Measurements from ENCODE around the gene CD96. TPM values are rescaled to one million over a fixed set of nuclear protein-coding genes. Genes with fewer than 3 reads are reported as not detected.
A peak's percentile ranks its signal among the peaks of the same experiment; 100 is the strongest.
"Not testable (repeated sequence)": the region's sequence is repeated elsewhere in the genome, so short reads cannot be mapped to it uniquely, and the experiment has no call there.

Gene CD96
- total RNA-seq, 1 experiment from 2014 or later: 0.59 TPM

- Histone ChIP-seq H3K4me3 (ENCODE audit: low read depth, low read length) (no peak overlapping the region), H3K27me3 (replicated peaks; ENCODE audit: control insufficient read depth, insufficient read depth, low read length) (no peaks in the 10 kb centered on the region), H3K4me1 (peaks cover 5% of the 10 kb centered on the region; the same call in 1 of the 2 replicates), H3K36me3 (ENCODE audit: control insufficient read depth, insufficient read depth, low read length) (no peaks in the 10 kb centered on the region), H3K9me3 (no peaks in the 10 kb centered on the region)
- no peak for DNase-seq
- Mint-ChIP-seq H3K4me1 (ENCODE audit: low read depth, unreplicated experiment) (no peaks in the 10 kb centered on the region), H3K36me3 (ENCODE audit: insufficient read depth, unreplicated experiment) (no peaks in the 10 kb centered on the region), H3K4me3 (ENCODE audit: unreplicated experiment) (no peak overlapping the region), H3K27me3 (ENCODE audit: insufficient read depth, unreplicated experiment) (no peaks in the 10 kb centered on the region), H3K27ac (ENCODE audit: unreplicated experiment) (no peak overlapping the region), H3K9me3 (ENCODE audit: unreplicated experiment) (no peaks in the 10 kb centered on the region)
- CTCF ChIA-PET: no interaction called here
- TF ChIP-seq CTCF (IDR thresholded peaks at IDR 0.05; ENCODE audit: insufficient read depth in 1 of 2, low read depth in 1 of 2, low read length in 1 of 2, severe bottlenecking in 1 of 2, unreplicated experiment in 1 of 2): no peak
- BruUV-seq (replicated peaks): no TSS peak
- POLR2A ChIA-PET: no interaction called here
- intact Hi-C loops (cut with micrococcal nuclease; ENCODE audit: unreplicated experiment): no loop called here
These were observed 6.1 kb downstream of the CD96 start for GRCh38 chr3:111548092-111548491.

GRCh38 chr3:111548756-111549155 is 6.8 kb downstream of the CD96 start:
- H3K4me3 ChIP-seq (ENCODE audit: low read depth, low read length): no peak overlapping the region
- Mint-ChIP-seq H3K27me3 (ENCODE audit: insufficient read depth, unreplicated experiment) (no peaks in the 10 kb centered on the region), H3K36me3 (ENCODE audit: insufficient read depth, unreplicated experiment) (no peaks in the 10 kb centered on the region), H3K9me3 (ENCODE audit: unreplicated experiment) (peaks cover 2% of the 10 kb centered on the region), H3K27ac (ENCODE audit: unreplicated experiment) (no peak overlapping the region), H3K4me3 (ENCODE audit: unreplicated experiment) (no peak overlapping the region), H3K4me1 (ENCODE audit: low read depth, unreplicated experiment) (no peaks in the 10 kb centered on the region)
- no peaks in the 10 kb centered on the region for H3K9me3 ChIP-seq
- H3K36me3 ChIP-seq (ENCODE audit: control insufficient read depth, insufficient read depth, low read length): no peaks in the 10 kb centered on the region
- POLR2A ChIA-PET: no interaction called here
- TF ChIP-seq CTCF (IDR thresholded peaks at IDR 0.05; ENCODE audit: insufficient read depth in 1 of 2, low read depth in 1 of 2, low read length in 1 of 2, severe bottlenecking in 1 of 2, unreplicated experiment in 1 of 2): no peak
- H3K27me3 ChIP-seq (replicated peaks; ENCODE audit: control insufficient read depth, insufficient read depth, low read length): no peaks in the 10 kb centered on the region
- intact Hi-C loops (cut with micrococcal nuclease; ENCODE audit: unreplicated experiment): no loop called here
- peaks cover 5% of the 10 kb centered on the region; the same call in 1 of the 2 replicates for H3K4me1 ChIP-seq
- no TSS peak for BruUV-seq (replicated peaks)
- CTCF ChIA-PET: no interaction called here
- DNase-seq: no peak

- Mint-ChIP-seq H3K27ac (ENCODE audit: unreplicated experiment) (peak overlapping the region; percentile 89), H3K4me3 (ENCODE audit: unreplicated experiment) (peak overlapping the region; percentile 81)
- POLR2A ChIA-PET; H3K4me1 ChIP-seq; H3K36me3 Mint-ChIP-seq (ENCODE audit: insufficient read depth, unreplicated experiment); H3K36me3 ChIP-seq (ENCODE audit: control insufficient read depth, insufficient read depth, low read length); H3K9me3 ChIP-seq; H3K27me3 Mint-ChIP-seq (ENCODE audit: insufficient read depth, unreplicated experiment); H3K4me1 Mint-ChIP-seq (ENCODE audit: low read depth, unreplicated experiment); H3K9me3 Mint-ChIP-seq (ENCODE audit: unreplicated experiment); CTCF ChIA-PET; H3K27me3 ChIP-seq (replicated peaks; ENCODE audit: control insufficient read depth, insufficient read depth, low read length); intact Hi-C loops (cut with micrococcal nuclease; ENCODE audit: unreplicated experiment): not testable (repeated sequence)
- BruUV-seq (replicated peaks): TSS peak; percentile 80
- peak overlapping the region; percentile 32 for H3K4me3 ChIP-seq (ENCODE audit: low read depth, low read length)
- peak; percentile 70 to 79 for DNase-seq
These were observed 19.9 kb downstream of the CD96 start for GRCh38 chr3:111561902-111562301.

GRCh38 chr3:111566844-111567243 is 24.8 kb downstream of the CD96 start:
- intact Hi-C loops (cut with micrococcal nuclease; ENCODE audit: unreplicated experiment): no loop called here
- ChIA-PET POLR2A (no interaction called here), CTCF (no interaction called here)
- H3K36me3 ChIP-seq (ENCODE audit: control insufficient read depth, insufficient read depth, low read length): no peaks in the 10 kb centered on the region
- no peaks in the 10 kb centered on the region for H3K9me3 Mint-ChIP-seq (ENCODE audit: unreplicated experiment)
- H3K4me3 ChIP-seq (ENCODE audit: low read depth, low read length): no peak overlapping the region
- H3K4me3 Mint-ChIP-seq (ENCODE audit: unreplicated experiment): no peak overlapping the region
- H3K36me3 Mint-ChIP-seq (ENCODE audit: insufficient read depth, unreplicated experiment): no peaks in the 10 kb centered on the region
- H3K27ac Mint-ChIP-seq (ENCODE audit: unreplicated experiment): no peak overlapping the region
- no peak for TF ChIP-seq CTCF (IDR thresholded peaks at IDR 0.05; ENCODE audit: insufficient read depth in 1 of 2, low read depth in 1 of 2, low read length in 1 of 2, severe bottlenecking in 1 of 2, unreplicated experiment in 1 of 2)
- H3K27me3 ChIP-seq (replicated peaks; ENCODE audit: control insufficient read depth, insufficient read depth, low read length): no peaks in the 10 kb centered on the region
- H3K27me3 Mint-ChIP-seq (ENCODE audit: insufficient read depth, unreplicated experiment): no peaks in the 10 kb centered on the region
- BruUV-seq (replicated peaks): no TSS peak
- H3K4me1 ChIP-seq: peaks cover 8% of the 10 kb centered on the region
- 0 out of 2 replicates have a peak, but pooled peaks cover 4% of the 10 kb centered on the region for H3K9me3 ChIP-seq
- no peak for DNase-seq
- H3K4me1 Mint-ChIP-seq (ENCODE audit: low read depth, unreplicated experiment): no peaks in the 10 kb centered on the region
